ENCODE measurements around the gene BANP.
"Not testable (repeated sequence)": the region's sequence is repeated elsewhere in the genome, so short reads cannot be mapped to it uniquely, and the experiment has no call there.

BANP gene

GRCh38 chr16:88068476-88069396, 117.5 kb downstream of the BANP start:
- no peak for DNase-seq

- no peak for DNase-seq
Observed at GRCh38 chr16:88069397-88070168, 118.3 kb downstream of the BANP start.

- DNase-seq: no peak
Observed at GRCh38 chr16:88070341-88070740, 119.1 kb downstream of the BANP start.

- no peak for DNase-seq
Observed at GRCh38 chr16:88070989-88071625, 119.9 kb downstream of the BANP start.

GRCh38 chr16:88071908-88072307, 120.7 kb downstream of the BANP start:
- no peak for DNase-seq

- DNase-seq: no peak
Observed at GRCh38 chr16:88072571-88073001, 121.4 kb downstream of the BANP start.

- no peak for DNase-seq
Observed at GRCh38 chr16:88073201-88073721, 122.0 kb downstream of the BANP start.

- DNase-seq: no peak
Observed at GRCh38 chr16:88074041-88074440, 122.8 kb downstream of the BANP start.

GRCh38 chr16:88076211-88076931, 125.1 kb downstream of the BANP start:
- DNase-seq: no peak

- DNase-seq: not testable (repeated sequence)
Observed at GRCh38 chr16:88076932-88077320, 125.7 kb downstream of the BANP start.

GRCh38 chr16:88077328-88078108, 126.3 kb downstream of the BANP start:
- DNase-seq: no peak

GRCh38 chr16:88078111-88078775, 127.0 kb downstream of the BANP start:
- no peak for DNase-seq

GRCh38 chr16:88083582-88083981, 132.3 kb downstream of the BANP start:
- DNase-seq: no peak

- DNase-seq: no peak
Observed at GRCh38 chr16:88084881-88085280, 133.6 kb downstream of the BANP start.

GRCh38 chr16:88086571-88087516, 135.6 kb downstream of the BANP start:
- DNase-seq: no peak

- DNase-seq: no peak
Observed at GRCh38 chr16:88087517-88087877, 136.3 kb downstream of the BANP start.

GRCh38 chr16:88088161-88088581, 136.9 kb downstream of the BANP start:
- no peak for DNase-seq

GRCh38 chr16:88088611-88089010, 137.4 kb downstream of the BANP start:
- DNase-seq: not testable (repeated sequence)

GRCh38 chr16:88089071-88089470, 137.8 kb downstream of the BANP start:
- DNase-seq: not testable (repeated sequence)
